GM12875 (cell line): ENCODE results near the gene KRTAP24-1.

Source experiments
- H3K4me3 ChIP-seq: one replicate; pipeline ENCODE4 v1.5.1; 2011; ENCODE audit warnings: low read depth, low read length, control low read depth
- CTCF ChIP-seq: IDR thresholded peaks from 2 replicates; pipeline ENCODE4 v1.5.1; 2011; ENCODE audit warnings: low read depth, mild to moderate bottlenecking, control low read depth, inconsistent platforms, low read length, moderate library complexity, borderline replicate concordance; ENCODE audit not compliant: insufficient read depth

The KRTAP24-1 gene

GRCh38 chr21:30289215-30289614, 6.5 kb upstream of the KRTAP24-1 start, which contains the start of gene KRTAP25-1:
Gene KRTAP25-1 (minus strand): TSS chr21:30289514. CDS start chr21:30289490, 24 bp downstream.
- H3K4me3 ChIP-seq = no peak within 1 kb of the TSS
- TF ChIP-seq CTCF = no peak

- no peak for TF ChIP-seq CTCF
- H3K4me3 ChIP-seq = no peak overlapping the region
Observed at GRCh38 chr21:30271611-30272010, 11.1 kb downstream of the KRTAP24-1 start.

GRCh38 chr21:30271156-30271555, 11.6 kb downstream of the KRTAP24-1 start:
- no peak overlapping the region for H3K4me3 ChIP-seq
- no peak for TF ChIP-seq CTCF

- H3K4me3 ChIP-seq = no peak overlapping the region
- TF ChIP-seq CTCF = no peak
Observed at GRCh38 chr21:30269803-30270530, 12.8 kb downstream of the KRTAP24-1 start.

- H3K4me3 ChIP-seq = no peak overlapping the region
- 0 out of 2 replicates have a peak, but pooled peaks have one; percentile 8 for TF ChIP-seq CTCF
Observed at GRCh38 chr21:30268608-30269197, 14.0 kb downstream of the KRTAP24-1 start.

- no peak for TF ChIP-seq CTCF
- no peak overlapping the region for H3K4me3 ChIP-seq
Observed at GRCh38 chr21:30257773-30258172, 25.0 kb downstream of the KRTAP24-1 start.

GRCh38 chr21:30256100-30256499, 26.6 kb downstream of the KRTAP24-1 start:
- H3K4me3 ChIP-seq = no peak overlapping the region
- no peak for TF ChIP-seq CTCF
